Ectodermal cell (in vitro differentiated cells): ENCODE results near the gene PHF19.

Source experiments
- H3K27ac ChIP-seq: 2 replicates; pipeline ENCODE4 v1.7.0; 2013; ENCODE audit warnings: mild to moderate bottlenecking, low read depth, low read length; ENCODE audit not compliant: insufficient read depth, poor library complexity, severe bottlenecking
- H3K27me3 ChIP-seq: 2 replicates; pipeline ENCODE4 v1.7.0; 2013; ENCODE audit warnings: mild to moderate bottlenecking, low read length; ENCODE audit not compliant: insufficient read depth, control insufficient read depth, poor library complexity, severe bottlenecking
- H3K36me3 ChIP-seq: one replicate; pipeline ENCODE4 v1.7.0; 2013; ENCODE audit warnings: low read length; ENCODE audit not compliant: control insufficient read depth, insufficient read depth
- H3K4me1 ChIP-seq: one replicate; pipeline ENCODE4 v1.7.0; 2013; ENCODE audit warnings: low read length; ENCODE audit not compliant: control insufficient read depth, insufficient read depth
- H3K4me3 ChIP-seq: 2 replicates; pipeline ENCODE4 v1.7.0; 2013; ENCODE audit warnings: low read depth, low read length, control low read depth; ENCODE audit not compliant: insufficient read depth
- H3K9me3 ChIP-seq: 2 replicates; pipeline ENCODE4 v1.7.0; 2013; ENCODE audit warnings: mild to moderate bottlenecking, low read length, moderate library complexity; ENCODE audit not compliant: control insufficient read depth
- WGBS, 2 experiments: methylation state at CpG; one replicate each; pipeline ENCODE4 v1.1.7; 2013; ENCODE audit warnings: missing lambda C conversion rate in 2 of 2; 5-methylcytosine and 5-hydroxymethylcytosine counted together

The PHF19 gene

DNA sequence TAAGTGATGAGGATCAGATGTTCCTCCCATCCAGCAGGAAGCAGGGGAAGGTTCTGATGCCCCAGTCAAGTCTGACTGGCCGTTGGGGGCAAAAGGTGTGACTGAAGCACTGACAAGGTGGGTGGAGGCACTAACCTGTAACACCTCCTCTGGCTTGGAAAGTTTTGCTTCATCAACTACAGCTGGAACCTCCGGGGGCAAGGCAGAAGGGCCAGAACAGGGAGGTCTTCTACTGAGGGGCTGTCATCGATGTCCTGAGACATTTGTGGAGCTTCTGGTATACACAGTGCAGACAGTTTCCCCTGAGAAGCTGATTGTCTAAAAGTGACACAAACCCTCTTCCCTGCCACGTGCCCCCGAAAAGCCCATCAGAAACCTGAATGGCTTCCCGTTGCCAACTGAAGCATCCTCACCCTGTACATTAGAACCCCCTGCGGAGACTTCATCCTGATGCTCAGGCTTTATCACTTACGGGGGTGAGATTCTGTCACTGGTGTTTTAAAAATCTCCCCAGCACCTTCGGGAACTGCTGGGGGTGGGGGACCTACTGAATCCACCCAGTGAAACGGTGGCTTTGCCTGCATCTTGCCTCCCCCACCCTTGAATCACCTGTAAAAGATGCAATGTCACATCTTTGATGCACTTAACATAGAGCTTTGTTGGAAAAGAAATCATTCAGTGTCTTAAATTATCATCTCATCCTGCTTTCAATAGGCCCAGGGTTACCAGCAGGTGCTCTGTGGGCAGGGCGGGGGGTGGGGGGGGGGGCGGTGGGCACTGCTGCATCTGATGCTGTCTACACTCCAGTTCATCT is 25.0 kb upstream of the PHF19 start:
- H3K9me3 ChIP-seq: no peaks in the 10 kb centered on the region
- 85 to 87% methylated on average over 12 of the region's 12 CpGs for WGBS, 2 experiments
- H3K27ac ChIP-seq: no peak overlapping the region
- no peaks in the 10 kb centered on the region for H3K4me1 ChIP-seq
- no peak overlapping the region for H3K4me3 ChIP-seq
- H3K27me3 ChIP-seq: no peaks in the 10 kb centered on the region
- H3K36me3 ChIP-seq: no peaks in the 10 kb centered on the region

DNA sequence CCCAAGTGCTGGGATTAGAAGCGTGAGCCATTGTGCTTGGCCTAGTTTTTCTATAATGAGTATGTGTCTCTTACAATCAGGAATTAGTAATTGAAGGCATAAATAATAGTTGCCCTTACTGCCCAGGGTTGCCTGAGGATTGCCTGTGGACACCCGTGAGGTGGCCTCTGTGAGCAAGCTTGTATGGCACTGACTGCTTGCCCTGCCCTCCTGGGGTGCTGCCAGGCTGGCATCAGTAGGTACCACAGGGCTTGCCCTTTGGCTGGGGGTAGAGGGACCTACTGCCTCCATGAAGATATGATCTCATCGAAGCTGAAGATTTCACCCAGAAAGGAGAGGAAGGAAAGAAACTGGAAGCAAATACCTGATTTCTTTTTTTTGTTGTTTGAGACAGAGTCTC is 23.8 kb upstream of the PHF19 start:
- Histone ChIP-seq H3K4me1 (no peaks in the 10 kb centered on the region), H3K27me3 (no peaks in the 10 kb centered on the region), H3K4me3 (no peak overlapping the region), H3K36me3 (no peaks in the 10 kb centered on the region), H3K27ac (no peak overlapping the region), H3K9me3 (no peaks in the 10 kb centered on the region)
- 93 to 94% methylated on average over 3 of the region's 3 CpGs for WGBS, 2 experiments

DNA sequence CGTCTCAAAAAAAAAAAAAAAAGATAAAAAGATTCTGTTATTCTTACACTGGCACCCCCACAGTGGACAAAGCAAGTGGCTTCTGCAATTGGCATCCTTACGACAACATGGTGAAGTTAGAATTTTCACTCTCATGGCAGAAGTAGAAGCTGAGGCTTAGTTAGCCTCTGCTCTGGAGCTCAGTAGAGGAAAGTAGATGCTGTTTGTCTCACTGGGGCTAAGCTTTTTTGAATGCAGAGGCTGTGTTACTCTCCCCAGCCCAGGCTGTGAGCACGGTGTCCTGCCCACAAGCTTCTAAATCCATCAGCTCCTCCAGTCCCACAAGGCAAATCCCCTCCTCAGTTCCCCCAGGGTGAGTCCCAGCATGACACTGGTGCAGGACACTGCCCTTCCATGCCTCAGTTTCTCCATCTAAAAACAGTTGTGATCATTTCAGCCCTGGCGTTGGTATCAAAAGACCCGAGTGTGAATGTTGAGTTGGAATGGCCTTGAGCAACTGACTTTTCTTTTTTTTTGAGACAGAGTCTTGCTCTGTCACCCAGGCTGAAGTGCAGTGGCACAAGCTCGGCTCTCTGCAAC is 22.6 kb upstream of the PHF19 start:
- Histone ChIP-seq H3K27me3 (peaks cover 7% of the 10 kb centered on the region), H3K27ac (no peak overlapping the region), H3K9me3 (no peaks in the 10 kb centered on the region), H3K4me3 (no peak overlapping the region), H3K4me1 (no peaks in the 10 kb centered on the region), H3K36me3 (no peaks in the 10 kb centered on the region)
- 92 to 93% methylated on average over 6 of the region's 6 CpGs for WGBS, 2 experiments

DNA sequence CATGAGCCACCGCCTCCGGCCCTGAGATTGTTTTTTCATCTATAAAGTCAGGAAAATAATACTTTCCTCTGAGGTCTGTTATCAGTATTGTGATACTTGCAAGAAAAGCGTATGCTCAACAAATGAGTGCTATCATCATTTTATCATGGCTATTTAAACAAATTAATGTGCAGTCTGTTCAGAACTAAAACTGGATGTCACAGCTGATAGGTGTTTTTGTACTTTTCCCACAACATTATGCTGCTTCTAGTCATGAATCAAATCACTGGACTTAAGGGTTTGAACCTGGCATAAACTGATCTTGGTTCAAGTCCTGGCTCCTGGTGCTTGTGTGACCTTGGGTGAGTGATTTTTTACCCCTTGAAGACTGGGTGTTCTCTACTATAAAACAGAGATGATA is 21.4 kb upstream of the PHF19 start:
- Histone ChIP-seq H3K27ac (no peak overlapping the region), H3K9me3 (no peaks in the 10 kb centered on the region), H3K4me1 (no peaks in the 10 kb centered on the region), H3K36me3 (no peaks in the 10 kb centered on the region), H3K27me3 (peaks cover 16% of the 10 kb centered on the region), H3K4me3 (no peak overlapping the region)
- WGBS, 2 experiments: 94 to 96% methylated on average over 3 of the region's 3 CpGs

DNA sequence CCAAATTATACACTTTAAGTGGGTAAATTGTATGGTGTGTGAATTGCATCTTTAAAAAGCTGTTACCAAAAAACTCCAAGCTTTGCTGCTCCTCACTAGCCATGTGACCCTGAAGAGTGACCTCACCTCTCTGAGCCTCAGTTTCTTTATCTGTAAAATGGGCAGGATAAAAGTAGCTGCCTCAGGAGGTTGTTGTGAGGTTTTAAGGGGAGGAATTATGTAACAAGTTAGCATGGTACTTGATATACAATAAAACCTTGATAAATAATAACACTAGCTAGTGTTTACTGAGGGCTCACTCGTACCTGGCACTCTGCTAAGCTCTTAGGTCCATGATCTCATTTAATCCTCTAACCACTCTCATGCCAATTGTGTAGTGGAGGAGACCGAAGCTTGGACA is 19.0 kb upstream of the PHF19 start:
- H3K4me3 ChIP-seq: no peak overlapping the region
- 86 to 93% methylated on average over 1 to 2 of the region's 2 CpGs for WGBS, 2 experiments
- H3K9me3 ChIP-seq: no peaks in the 10 kb centered on the region

DNA sequence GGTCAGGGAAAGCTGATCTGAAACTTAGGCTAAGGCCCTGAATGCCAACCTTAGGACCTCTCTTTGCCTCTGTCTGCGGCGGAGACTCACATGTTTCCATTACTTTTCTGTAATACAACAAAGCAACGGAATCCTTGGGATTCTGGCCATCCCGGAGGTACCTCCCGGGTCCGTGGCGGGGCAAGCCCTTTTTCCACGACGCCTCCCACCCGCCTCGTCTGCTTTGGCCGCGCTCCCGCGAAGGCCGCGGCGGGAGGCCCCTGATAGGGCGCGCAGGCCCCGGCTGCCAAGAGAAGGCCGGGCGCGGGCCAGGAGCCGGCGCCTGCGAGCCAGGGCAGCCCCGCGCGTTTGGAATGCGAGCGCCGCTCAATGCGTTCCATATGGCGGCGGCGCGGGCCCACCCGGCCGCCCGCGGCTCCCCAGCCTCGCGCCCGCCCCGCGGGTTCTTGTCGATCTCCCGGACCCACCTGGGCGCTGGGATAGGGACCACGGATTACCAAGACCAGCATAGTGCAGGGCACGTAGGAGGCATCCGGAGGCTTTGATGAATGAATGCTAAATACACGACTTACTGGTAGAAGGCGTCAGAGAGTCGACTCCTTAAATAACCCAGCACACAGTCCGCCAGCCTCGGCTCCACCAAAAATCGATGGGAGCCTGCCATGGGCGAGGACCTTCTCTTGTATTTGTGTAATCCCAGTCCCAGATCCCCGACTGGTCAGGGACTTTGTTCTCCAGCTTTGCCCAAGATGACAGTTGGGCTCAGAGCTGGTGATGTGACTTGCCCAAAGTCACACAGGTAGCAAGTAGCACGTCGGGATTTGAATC is 17.5 kb upstream of the PHF19 start:
- Histone ChIP-seq H3K27me3 (peaks cover 16% of the 10 kb centered on the region), H3K4me3 (no peak overlapping the region), H3K36me3 (no peaks in the 10 kb centered on the region), H3K9me3 (no peaks in the 10 kb centered on the region), H3K27ac (no peak overlapping the region), H3K4me1 (no peaks in the 10 kb centered on the region)
- WGBS, 2 experiments: 48 to 49% methylated on average over 63 of the region's 63 CpGs

More for the DNA sequence above, 19.0 kb upstream of the PHF19 start:
- Histone ChIP-seq H3K27ac (no peak overlapping the region), H3K27me3 (peaks cover 16% of the 10 kb centered on the region), H3K4me1 (no peaks in the 10 kb centered on the region), H3K36me3 (no peaks in the 10 kb centered on the region)

DNA sequence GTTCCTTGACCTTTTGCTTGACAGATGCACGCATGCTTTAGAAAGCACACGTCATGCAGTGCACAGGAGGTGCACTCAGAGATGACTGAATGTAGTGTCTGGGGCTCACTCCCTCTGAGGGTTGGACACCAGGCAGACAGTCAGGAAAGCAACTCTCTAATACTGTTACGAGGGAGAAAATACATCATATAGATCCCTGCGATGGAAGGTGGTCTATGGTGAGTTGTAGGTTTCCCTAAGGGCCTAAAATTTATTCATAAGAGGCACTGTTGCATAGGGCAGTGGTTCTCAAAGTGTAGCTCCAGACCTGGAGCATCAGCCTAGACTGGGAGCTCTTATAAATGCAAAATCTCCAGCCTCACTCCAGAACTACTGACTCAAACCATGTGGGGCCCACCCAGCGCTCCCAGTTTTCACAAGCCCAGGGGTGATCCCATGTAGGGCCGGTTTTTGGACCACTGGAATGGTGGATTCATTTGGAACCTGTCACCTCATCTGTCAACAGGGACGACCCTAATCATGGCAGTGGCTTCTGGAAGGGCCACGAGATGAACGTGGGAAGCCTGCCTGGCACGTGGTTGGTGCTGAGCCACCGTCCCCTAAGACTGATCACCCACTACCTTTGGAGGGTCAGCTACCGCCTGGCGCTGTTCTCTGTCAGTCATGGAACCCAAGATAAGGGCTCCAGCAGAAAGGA is 16.8 kb upstream of the PHF19 start:
- no peaks in the 10 kb centered on the region for H3K4me1 ChIP-seq
- no peak overlapping the region for H3K4me3 ChIP-seq
- WGBS, 2 experiments: 94 to 95% methylated on average over 13 of the region's 13 CpGs
- H3K27me3 ChIP-seq: peaks cover 16% of the 10 kb centered on the region
- no peaks in the 10 kb centered on the region for H3K36me3 ChIP-seq
- H3K9me3 ChIP-seq: no peaks in the 10 kb centered on the region
- H3K27ac ChIP-seq: no peak overlapping the region

DNA sequence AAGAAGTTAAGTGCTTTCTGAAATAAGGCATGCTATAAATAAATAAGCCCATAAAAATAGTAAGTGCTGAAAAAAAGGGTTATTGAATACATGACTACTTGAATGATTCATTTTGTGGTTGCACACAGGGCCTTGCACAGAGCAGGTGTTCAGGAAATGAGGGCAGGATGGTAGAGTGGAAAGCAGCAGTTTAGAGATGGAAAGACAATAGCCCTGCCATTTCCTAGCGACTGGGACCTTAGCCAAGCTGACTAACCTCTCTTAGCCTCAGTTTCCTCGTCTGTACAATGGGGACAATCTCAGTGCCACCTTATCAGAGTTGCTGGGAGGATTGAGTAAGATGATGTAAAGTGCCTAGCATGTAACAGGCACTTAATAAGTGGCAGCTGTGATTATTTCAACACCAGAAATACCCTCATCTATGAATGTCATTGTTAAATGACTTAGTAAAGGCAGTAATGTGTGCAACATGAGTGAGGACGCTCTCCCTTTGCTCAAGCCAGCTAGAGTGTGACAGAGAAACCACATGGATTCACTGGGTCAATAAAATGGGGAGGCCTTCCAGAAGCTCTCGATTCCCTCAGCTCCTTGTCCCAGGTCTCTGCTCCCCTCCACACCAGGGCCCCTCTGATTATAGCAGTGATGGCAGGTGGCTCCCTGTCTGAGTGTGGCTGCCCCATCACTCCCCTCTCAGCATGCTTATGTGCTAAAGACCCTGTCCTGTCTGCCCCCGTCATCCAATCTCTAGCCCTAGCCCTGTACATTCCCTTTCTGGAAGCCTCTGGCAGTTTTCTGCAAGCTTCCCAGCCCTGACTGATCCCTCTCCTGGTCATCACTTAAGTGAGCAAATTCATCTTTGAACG is 16.0 kb upstream of the PHF19 start:
- 91 to 93% methylated on average over 6 of the region's 6 CpGs for WGBS, 2 experiments

DNA sequence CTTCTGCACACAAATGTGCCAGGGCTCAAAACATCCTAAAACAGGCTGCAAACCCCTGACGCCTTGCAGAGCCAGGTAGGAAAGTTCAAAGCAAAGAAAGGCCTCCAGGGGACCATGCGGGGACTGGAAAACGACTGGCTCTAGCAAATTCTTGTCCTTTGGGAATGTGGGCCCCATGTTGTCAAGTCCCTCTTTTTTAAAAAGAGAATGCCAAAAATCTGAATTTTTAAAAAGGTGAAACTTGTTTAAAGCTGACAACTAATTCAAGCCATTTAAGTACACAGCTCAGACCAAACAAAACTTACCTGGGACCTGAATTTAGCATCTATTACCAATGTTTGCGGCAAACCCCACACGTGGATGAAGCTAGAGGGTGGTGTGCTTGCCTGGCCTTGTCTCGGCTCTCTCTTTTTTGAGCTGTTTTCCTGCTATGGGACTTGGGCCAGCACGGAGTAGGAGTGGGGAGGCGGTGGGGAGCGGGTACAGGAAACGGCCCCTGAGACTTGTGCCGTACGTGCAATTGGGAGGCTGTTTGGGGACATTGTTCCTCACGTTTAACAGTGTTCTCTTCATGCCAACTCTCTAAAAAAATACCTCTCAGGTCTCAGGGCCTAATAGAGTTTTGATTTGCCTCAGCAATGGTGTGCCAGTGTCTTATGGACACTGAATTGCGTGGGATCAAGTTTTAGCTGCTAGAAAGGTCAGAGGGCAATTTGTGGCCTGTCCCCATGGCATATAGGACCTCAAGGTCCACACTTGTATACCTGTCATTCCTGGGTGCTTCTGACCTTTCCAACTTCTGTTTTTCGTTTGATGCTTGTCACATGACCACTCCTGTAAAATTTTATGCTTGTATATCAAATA is 15.1 kb upstream of the PHF19 start:
- no peaks in the 10 kb centered on the region for H3K4me1 ChIP-seq
- peaks cover 16% of the 10 kb centered on the region for H3K27me3 ChIP-seq
- H3K4me3 ChIP-seq: no peak overlapping the region
- H3K9me3 ChIP-seq: no peaks in the 10 kb centered on the region
- WGBS, 2 experiments: 83% methylated on average over 14 to 15 of the region's 15 CpGs
- no peak overlapping the region for H3K27ac ChIP-seq
- no peaks in the 10 kb centered on the region for H3K36me3 ChIP-seq

More for the DNA sequence above, 16.0 kb upstream of the PHF19 start:
- no peaks in the 10 kb centered on the region for H3K36me3 ChIP-seq
- H3K4me1 ChIP-seq: no peaks in the 10 kb centered on the region
- peaks cover 16% of the 10 kb centered on the region for H3K27me3 ChIP-seq
- H3K4me3 ChIP-seq: no peak overlapping the region
- H3K27ac ChIP-seq: no peak overlapping the region
- no peaks in the 10 kb centered on the region for H3K9me3 ChIP-seq
